ENCODE results near the gene ALK. TPM values are rescaled to one million over a fixed set of nuclear protein-coding genes. Genes with fewer than 3 reads are reported as not detected.

The ALK gene
- total and polyA plus RNA-seq, 2 donors, result 0.19 to 0.21 TPM

- DNase-seq (ENCODE audit: low read depth in 6 of 9, low spot score in 9 of 9), result no peak
- 97% methylated on average over 6 of the region's 6 CpGs for WGBS
Measured at GRCh38 chr2:29361231-29361630, 560.2 kb downstream of the ALK start.

GRCh38 chr2:29360016-29360784 lies 561.2 kb downstream of the ALK start:
- H3K9me3 ChIP-seq (ENCODE audit: control insufficient read depth in 2 of 2, insufficient read depth in 1 of 2, low read length in 1 of 2), result no peaks in the 10 kb centered on the region
- H3K36me3 ChIP-seq (ENCODE audit: control insufficient read depth in 2 of 2, insufficient read depth in 2 of 2, low read length in 1 of 2), result no peaks in the 10 kb centered on the region
- DNase-seq (ENCODE audit: low read depth in 6 of 9, low spot score in 9 of 9), result no peak
- H3K27ac ChIP-seq (ENCODE audit: low read depth in 1 of 2, low read length in 1 of 2), result no peak overlapping the region
- no peaks in the 10 kb centered on the region for H3K27me3 ChIP-seq (ENCODE audit: control insufficient read depth in 2 of 2, insufficient read depth in 1 of 2, low read length in 1 of 2)
- H3K4me1 ChIP-seq (ENCODE audit: control insufficient read depth in 2 of 2, insufficient read depth in 2 of 2, low read length in 2 of 2), result no peaks in the 10 kb centered on the region
- 16% methylated on average over 3 of the region's 3 CpGs for WGBS
- no peak overlapping the region for H3K4me3 ChIP-seq (ENCODE audit: low read length in 2 of 2)

More at GRCh38 chr2:29361231-29361630, 560.2 kb downstream of the ALK start:
- Histone ChIP-seq H3K27ac (ENCODE audit: low read depth in 1 of 2, low read length in 1 of 2) (no peak overlapping the region), H3K36me3 (ENCODE audit: control insufficient read depth in 2 of 2, insufficient read depth in 2 of 2, low read length in 1 of 2) (no peaks in the 10 kb centered on the region), H3K9me3 (ENCODE audit: control insufficient read depth in 2 of 2, insufficient read depth in 1 of 2, low read length in 1 of 2) (no peaks in the 10 kb centered on the region), H3K4me3 (ENCODE audit: low read length in 2 of 2) (no peak overlapping the region), H3K27me3 (ENCODE audit: control insufficient read depth in 2 of 2, insufficient read depth in 1 of 2, low read length in 1 of 2) (no peaks in the 10 kb centered on the region), H3K4me1 (ENCODE audit: control insufficient read depth in 2 of 2, insufficient read depth in 2 of 2, low read length in 2 of 2) (no peaks in the 10 kb centered on the region)

GRCh38 chr2:29353403-29353991 lies 567.9 kb downstream of the ALK start:
- Histone ChIP-seq H3K4me3 (ENCODE audit: low read length in 2 of 2) (no peak overlapping the region), H3K36me3 (ENCODE audit: control insufficient read depth in 2 of 2, insufficient read depth in 2 of 2, low read length in 1 of 2) (no peaks in the 10 kb centered on the region), H3K27me3 (ENCODE audit: control insufficient read depth in 2 of 2, insufficient read depth in 1 of 2, low read length in 1 of 2) (no peaks in the 10 kb centered on the region), H3K27ac (ENCODE audit: low read depth in 1 of 2, low read length in 1 of 2) (no peak overlapping the region), H3K9me3 (ENCODE audit: control insufficient read depth in 2 of 2, insufficient read depth in 1 of 2, low read length in 1 of 2) (no peaks in the 10 kb centered on the region), H3K4me1 (ENCODE audit: control insufficient read depth in 2 of 2, insufficient read depth in 2 of 2, low read length in 2 of 2) (no peaks in the 10 kb centered on the region)
- no peak for DNase-seq (ENCODE audit: low read depth in 6 of 9, low spot score in 9 of 9)
- 97% methylated on average over 1 of the region's 1 CpG for WGBS

- Histone ChIP-seq H3K27me3 (ENCODE audit: control insufficient read depth in 2 of 2, insufficient read depth in 1 of 2, low read length in 1 of 2) (no peaks in the 10 kb centered on the region), H3K9me3 (ENCODE audit: control insufficient read depth in 2 of 2, insufficient read depth in 1 of 2, low read length in 1 of 2) (no peaks in the 10 kb centered on the region)
- WGBS, result 94% methylated on average over 9 of the region's 9 CpGs
Measured at GRCh38 chr2:29351916-29352591, 569.3 kb downstream of the ALK start.

GRCh38 chr2:29351248-29351647 lies 570.1 kb downstream of the ALK start:
- Histone ChIP-seq H3K27ac (ENCODE audit: low read depth in 1 of 2, low read length in 1 of 2) (no peak overlapping the region), H3K4me1 (ENCODE audit: control insufficient read depth in 2 of 2, insufficient read depth in 2 of 2, low read length in 2 of 2) (no peaks in the 10 kb centered on the region), H3K4me3 (ENCODE audit: low read length in 2 of 2) (no peak overlapping the region), H3K27me3 (ENCODE audit: control insufficient read depth in 2 of 2, insufficient read depth in 1 of 2, low read length in 1 of 2) (no peaks in the 10 kb centered on the region), H3K36me3 (ENCODE audit: control insufficient read depth in 2 of 2, insufficient read depth in 2 of 2, low read length in 1 of 2) (no peaks in the 10 kb centered on the region), H3K9me3 (ENCODE audit: control insufficient read depth in 2 of 2, insufficient read depth in 1 of 2, low read length in 1 of 2) (no peaks in the 10 kb centered on the region)
- 96% methylated on average over 5 of the region's 5 CpGs for WGBS
- DNase-seq (ENCODE audit: low read depth in 6 of 9, low spot score in 9 of 9), result no peak

More at GRCh38 chr2:29351916-29352591, 569.3 kb downstream of the ALK start:
- Histone ChIP-seq H3K4me1 (ENCODE audit: control insufficient read depth in 2 of 2, insufficient read depth in 2 of 2, low read length in 2 of 2) (no peaks in the 10 kb centered on the region), H3K36me3 (ENCODE audit: control insufficient read depth in 2 of 2, insufficient read depth in 2 of 2, low read length in 1 of 2) (no peaks in the 10 kb centered on the region), H3K27ac (ENCODE audit: low read depth in 1 of 2, low read length in 1 of 2) (no peak overlapping the region), H3K4me3 (ENCODE audit: low read length in 2 of 2) (no peak overlapping the region)
- DNase-seq (ENCODE audit: low read depth in 6 of 9, low spot score in 9 of 9), result no peak

GRCh38 chr2:29349316-29350030 lies 571.9 kb downstream of the ALK start:
- H3K4me3 ChIP-seq (ENCODE audit: low read length in 2 of 2), result no peak overlapping the region
- H3K9me3 ChIP-seq (ENCODE audit: control insufficient read depth in 2 of 2, insufficient read depth in 1 of 2, low read length in 1 of 2), result no peaks in the 10 kb centered on the region
- no peaks in the 10 kb centered on the region for H3K36me3 ChIP-seq (ENCODE audit: control insufficient read depth in 2 of 2, insufficient read depth in 2 of 2, low read length in 1 of 2)
- no peaks in the 10 kb centered on the region for H3K4me1 ChIP-seq (ENCODE audit: control insufficient read depth in 2 of 2, insufficient read depth in 2 of 2, low read length in 2 of 2)
- H3K27ac ChIP-seq (ENCODE audit: low read depth in 1 of 2, low read length in 1 of 2), result no peak overlapping the region
- 98% methylated on average over 5 of the region's 5 CpGs for whole genome bisulfite sequencing
- DNase-seq (ENCODE audit: low read depth in 6 of 9, low spot score in 9 of 9), result no peak
- no peaks in the 10 kb centered on the region for H3K27me3 ChIP-seq (ENCODE audit: control insufficient read depth in 2 of 2, insufficient read depth in 1 of 2, low read length in 1 of 2)

GRCh38 chr2:29347774-29348461 lies 573.5 kb downstream of the ALK start:
- no peaks in the 10 kb centered on the region for H3K27me3 ChIP-seq (ENCODE audit: control insufficient read depth in 2 of 2, insufficient read depth in 1 of 2, low read length in 1 of 2)
- no peaks in the 10 kb centered on the region for H3K36me3 ChIP-seq (ENCODE audit: control insufficient read depth in 2 of 2, insufficient read depth in 2 of 2, low read length in 1 of 2)
- 86% methylated on average over 5 of the region's 5 CpGs for WGBS
- H3K4me1 ChIP-seq (ENCODE audit: control insufficient read depth in 2 of 2, insufficient read depth in 2 of 2, low read length in 2 of 2), result no peaks in the 10 kb centered on the region
- DNase-seq (ENCODE audit: low read depth in 6 of 9, low spot score in 9 of 9), result no peak
- no peak overlapping the region for H3K4me3 ChIP-seq (ENCODE audit: low read length in 2 of 2)
- no peaks in the 10 kb centered on the region for H3K9me3 ChIP-seq (ENCODE audit: control insufficient read depth in 2 of 2, insufficient read depth in 1 of 2, low read length in 1 of 2)
- H3K27ac ChIP-seq (ENCODE audit: low read depth in 1 of 2, low read length in 1 of 2), result no peak overlapping the region

- Histone ChIP-seq H3K4me3 (ENCODE audit: low read length in 2 of 2) (no peak overlapping the region), H3K9me3 (ENCODE audit: control insufficient read depth in 2 of 2, insufficient read depth in 1 of 2, low read length in 1 of 2) (no peaks in the 10 kb centered on the region), H3K27ac (ENCODE audit: low read depth in 1 of 2, low read length in 1 of 2) (no peak overlapping the region), H3K27me3 (ENCODE audit: control insufficient read depth in 2 of 2, insufficient read depth in 1 of 2, low read length in 1 of 2) (no peaks in the 10 kb centered on the region), H3K4me1 (ENCODE audit: control insufficient read depth in 2 of 2, insufficient read depth in 2 of 2, low read length in 2 of 2) (no peaks in the 10 kb centered on the region), H3K36me3 (ENCODE audit: control insufficient read depth in 2 of 2, insufficient read depth in 2 of 2, low read length in 1 of 2) (no peaks in the 10 kb centered on the region)
- DNase-seq (ENCODE audit: low read depth in 6 of 9, low spot score in 9 of 9), result no peak
- WGBS, result 93% methylated on average over 2 of the region's 2 CpGs
Measured at GRCh38 chr2:29345236-29345635, 576.1 kb downstream of the ALK start.
